Prostate gland (tissue), 2 donors: ENCODE measurements around the gene FMN1. TPM values are rescaled to one million over a fixed set of nuclear protein-coding genes. Genes with fewer than 3 reads are reported as not detected.

Source experiments
- DNase-seq: peaks from one replicate; pipeline ENCODE4 v3.0.0-alpha.2; 2019; ENCODE audit warnings: low spot score
- H3K27ac ChIP-seq, 2 donors: fragments of 200-600 bp; sonication (generic); 2 replicates each; pipeline ENCODE4 v1.5.1; 2017 to 2019
- H3K27me3 ChIP-seq: fragments of 200-600 bp; sonication (generic); replicated peaks from 2 replicates; pipeline ENCODE4 v1.5.1; 2019; ENCODE audit not compliant: insufficient read depth
- H3K36me3 ChIP-seq, 2 donors: fragments of 200-600 bp; sonication (generic); 1 replicate in 1 of 2; 2 replicates in 1 of 2; pipeline versions ENCODE4 v1.5.1 to v1.8.1; 2017 to 2019
- H3K4me1 ChIP-seq: fragments of 200-600 bp; sonication (generic); replicated peaks from 2 replicates; pipeline ENCODE4 v1.5.1; 2019
- H3K4me3 ChIP-seq, 2 donors: fragments of 200-600 bp; sonication (generic); 2 replicates each; pipeline ENCODE4 v1.5.1; 2017 to 2019
- H3K9me3 ChIP-seq: fragments of 200-600 bp; sonication (generic); 2 replicates; pipeline ENCODE4 v1.5.1; 2017
- POLR2A ChIP-seq: fragments of 450-650 bp; IDR thresholded peaks from one replicate; pipeline ENCODE4 v1.6.1; 2016; ENCODE audit warnings: antibody characterized with exemption, mild to moderate bottlenecking
- POLR2AphosphoS5 ChIP-seq: sonication (generic); formaldehyde crosslinking; IDR thresholded peaks from one replicate; pipeline ENCODE4 v1.6.1; 2017; ENCODE audit warnings: antibody characterized with exemption
- WGBS: methylation state at CpG from one replicate; pipeline ENCODE4 v1.1.5; 2018; 5-methylcytosine and 5-hydroxymethylcytosine counted together
- intact Hi-C: fragments of 100-400 bp; cut with DNase I; formaldehyde crosslinking; loops from one replicate; pipeline ENCODE4 v1.14.2; 2022
- total RNA-seq, 2 donors: library from RNA; depleted of rRNA; stranded (reverse); fragments of >200 nt; gene quantifications; one replicate each; pipeline ENCODE4 v1.1.0, GENCODE V29; 2016
- TF ChIP-seq, protein P1 (sequence below), 4 experiments: fragments of 200-600 bp in 2 of 4; fragments of 450-650 bp in 2 of 4; sonication (generic) in 2 of 4; IDR thresholded peaks; 1 replicate in 3 of 4; 2 replicates in 1 of 4; pipeline ENCODE4 v1.5.1; 2016 to 2019; ENCODE audit warnings: antibody characterized with exemption in 4 of 4, mild to moderate bottlenecking in 2 of 4, moderate library complexity in 2 of 4

Gene FMN1
- total RNA-seq, 2 donors from 2014 or later, result 7.1 to 32.5 TPM

DNA sequence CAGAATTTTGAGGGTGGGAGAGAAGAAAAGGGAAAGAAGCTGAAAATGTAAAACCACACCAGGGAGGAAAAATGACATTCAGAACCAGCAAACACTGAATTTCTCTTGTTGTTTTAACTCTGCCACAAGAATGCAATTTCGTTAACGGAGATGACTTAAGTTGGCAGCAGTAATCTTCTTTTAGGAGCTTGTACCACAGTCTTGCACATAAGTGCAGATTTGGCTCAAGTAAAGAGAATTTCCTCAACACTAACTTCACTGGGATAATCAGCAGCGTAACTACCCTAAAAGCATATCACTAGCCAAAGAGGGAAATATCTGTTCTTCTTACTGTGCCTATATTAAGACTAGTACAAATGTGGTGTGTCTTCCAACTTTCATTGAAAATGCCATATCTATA is 461.2 kb downstream of the FMN1 start:
- 53% methylated on average over 3 of the region's 3 CpGs for WGBS
- Histone ChIP-seq H3K27ac (no peak overlapping the region), H3K9me3 (no peaks in the 10 kb centered on the region), H3K27me3 (no peaks in the 10 kb centered on the region), H3K4me3 (no peak overlapping the region), H3K36me3 (no peaks in the 10 kb centered on the region), H3K4me1 (no peaks in the 10 kb centered on the region)
- DNase-seq, result no peak
- TF ChIP-seq POLR2A, result no peak
- TF ChIP-seq POLR2AphosphoS5, result no peak
- TF ChIP-seq, protein P1, sequence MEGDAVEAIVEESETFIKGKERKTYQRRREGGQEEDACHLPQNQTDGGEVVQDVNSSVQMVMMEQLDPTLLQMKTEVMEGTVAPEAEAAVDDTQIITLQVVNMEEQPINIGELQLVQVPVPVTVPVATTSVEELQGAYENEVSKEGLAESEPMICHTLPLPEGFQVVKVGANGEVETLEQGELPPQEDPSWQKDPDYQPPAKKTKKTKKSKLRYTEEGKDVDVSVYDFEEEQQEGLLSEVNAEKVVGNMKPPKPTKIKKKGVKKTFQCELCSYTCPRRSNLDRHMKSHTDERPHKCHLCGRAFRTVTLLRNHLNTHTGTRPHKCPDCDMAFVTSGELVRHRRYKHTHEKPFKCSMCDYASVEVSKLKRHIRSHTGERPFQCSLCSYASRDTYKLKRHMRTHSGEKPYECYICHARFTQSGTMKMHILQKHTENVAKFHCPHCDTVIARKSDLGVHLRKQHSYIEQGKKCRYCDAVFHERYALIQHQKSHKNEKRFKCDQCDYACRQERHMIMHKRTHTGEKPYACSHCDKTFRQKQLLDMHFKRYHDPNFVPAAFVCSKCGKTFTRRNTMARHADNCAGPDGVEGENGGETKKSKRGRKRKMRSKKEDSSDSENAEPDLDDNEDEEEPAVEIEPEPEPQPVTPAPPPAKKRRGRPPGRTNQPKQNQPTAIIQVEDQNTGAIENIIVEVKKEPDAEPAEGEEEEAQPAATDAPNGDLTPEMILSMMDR (IDR thresholded peaks at IDR 0.05), result no peak
- intact Hi-C loops, result no loop called here

DNA sequence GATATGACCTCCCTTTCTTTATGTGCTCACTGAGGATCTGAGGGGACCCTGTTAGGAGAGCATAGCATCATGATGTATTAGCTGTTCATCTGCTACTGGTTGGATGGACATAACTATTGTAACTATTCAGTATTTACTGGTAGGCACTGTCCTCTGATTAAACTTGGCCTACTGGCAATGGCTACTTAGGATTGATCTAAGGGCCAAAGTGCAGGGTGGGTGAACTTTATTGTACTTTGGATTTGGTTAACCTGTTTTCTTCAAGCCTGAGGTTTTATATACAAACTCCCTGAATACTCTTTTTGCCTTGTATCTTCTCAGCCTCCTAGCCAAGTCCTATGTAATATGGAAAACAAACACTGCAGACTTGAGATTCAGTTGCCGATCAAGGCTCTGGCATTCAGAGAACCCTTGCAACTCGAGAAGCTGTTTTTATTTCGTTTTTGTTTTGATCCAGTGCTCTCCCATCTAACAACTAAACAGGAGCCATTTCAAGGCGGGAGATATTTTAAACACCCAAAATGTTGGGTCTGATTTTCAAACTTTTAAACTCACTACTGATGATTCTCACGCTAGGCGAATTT is 461.8 kb downstream of the FMN1 start:
- Histone ChIP-seq H3K36me3 (no peaks in the 10 kb centered on the region), H3K9me3 (no peaks in the 10 kb centered on the region), H3K27ac (no peak overlapping the region), H3K27me3 (no peaks in the 10 kb centered on the region), H3K4me3 (no peak overlapping the region), H3K4me1 (no peaks in the 10 kb centered on the region)
- intact Hi-C loops, result no loop called here
- TF ChIP-seq, protein P1 (IDR thresholded peaks at IDR 0.05), result no peak
- TF ChIP-seq POLR2A (no peak), POLR2AphosphoS5 (no peak)
- WGBS, result 73% methylated on average over 6 of the region's 6 CpGs
- no peak for DNase-seq

- no peak overlapping the region for H3K4me3 ChIP-seq
- WGBS, result 50% methylated on average over 27 of the region's 27 CpGs
- TF ChIP-seq POLR2A, result no peak
- TF ChIP-seq, protein P1 (IDR thresholded peaks at IDR 0.05), result no peak
- no peak for TF ChIP-seq POLR2AphosphoS5
- no peaks in the 10 kb centered on the region for H3K36me3 ChIP-seq
- H3K27me3 ChIP-seq, result no peaks in the 10 kb centered on the region
- intact Hi-C loops, result no loop called here
- H3K27ac ChIP-seq, result no peak overlapping the region
- peak; percentile 56 for DNase-seq
- H3K4me1 ChIP-seq, result no peaks in the 10 kb centered on the region
- H3K9me3 ChIP-seq, result no peaks in the 10 kb centered on the region
Measured at GRCh38 chr15:32730677-32731654, 463.5 kb downstream of the FMN1 start.

- TF ChIP-seq POLR2A (no peak), POLR2AphosphoS5 (no peak)
- TF ChIP-seq, protein P1 (IDR thresholded peaks at IDR 0.05), result no peak
- no peaks in the 10 kb centered on the region for H3K4me1 ChIP-seq
- H3K36me3 ChIP-seq, result no peaks in the 10 kb centered on the region
- no peaks in the 10 kb centered on the region for H3K9me3 ChIP-seq
- H3K27me3 ChIP-seq, result no peaks in the 10 kb centered on the region
- no peak for DNase-seq
- intact Hi-C loops, result no loop called here
- 80% methylated on average over 10 of the region's 10 CpGs for WGBS
- H3K27ac ChIP-seq, result no peak overlapping the region
- H3K4me3 ChIP-seq, result no peak overlapping the region
Measured at GRCh38 chr15:32729700-32730395, 464.7 kb downstream of the FMN1 start.
